Common myeloid progenitor, CD34-positive (primary cell): ENCODE results near the gene TUFT1.
A peak's percentile ranks its signal among the peaks of the same experiment; 100 is the strongest.

Experiments
- CTCF ChIA-PET: fragments of 350-600 bp; sonication (Branson Sonifier 250); formaldehyde crosslinking; loops from one replicate; lab custom pipeline; 2021; ENCODE audit warnings: antibody characterized with exemption; lab: Charles Lee
- POLR2A ChIA-PET: fragments of 350-600 bp; sonication (Branson Sonifier 250); formaldehyde crosslinking; loops from one replicate; lab custom pipeline; 2021; ENCODE audit warnings: antibody characterized with exemption; lab: Charles Lee
- DNase-seq, 3 donors: peaks; one replicate each; pipeline versions ENCODE4 v3.0.0 to v3.0.0-alpha.2; 2013
- H3K27ac ChIP-seq, 2 experiments: 1 replicate in 1 of 2; 2 replicates in 1 of 2; pipeline ENCODE4 v1.7.0; 2013; ENCODE audit warnings: inconsistent platforms in 2 of 2, low read length in 2 of 2, mild to moderate bottlenecking in 2 of 2, low read depth in 1 of 2, moderate library complexity in 1 of 2; ENCODE audit not compliant: severe bottlenecking in 2 of 2, insufficient read depth in 1 of 2, poor library complexity in 1 of 2
- H3K27me3 ChIP-seq, 5 experiments: replicated peaks in 2 of 5; 1 replicate in 3 of 5; 2 replicates in 2 of 5; pipeline versions ENCODE4 v1.6.1 to v1.7.0; 2013; ENCODE audit warnings: low read length in 4 of 5, mild to moderate bottlenecking in 2 of 5, moderate library complexity in 2 of 5, inconsistent platforms in 1 of 5; ENCODE audit not compliant: insufficient read depth in 5 of 5, control insufficient read depth in 4 of 5
- H3K36me3 ChIP-seq, 4 experiments: 1 replicate in 2 of 4; 2 replicates in 2 of 4; pipeline versions ENCODE4 v1.6.1 to v1.7.0; 2013; ENCODE audit warnings: low read length in 3 of 4, control low read depth in 1 of 4, mild to moderate bottlenecking in 1 of 4; ENCODE audit not compliant: control insufficient read depth in 4 of 4, insufficient read depth in 4 of 4
- H3K4me1 ChIP-seq, 4 experiments: 1 replicate in 3 of 4; 2 replicates in 1 of 4; pipeline versions ENCODE4 v1.6.1 to v1.7.1; 2013; ENCODE audit warnings: low read length in 3 of 4, mild to moderate bottlenecking in 3 of 4, control low read depth in 1 of 4, inconsistent platforms in 1 of 4, moderate library complexity in 1 of 4; ENCODE audit not compliant: control insufficient read depth in 4 of 4, insufficient read depth in 4 of 4; ENCODE audit errors: control extremely low read depth in 1 of 4
- H3K4me3 ChIP-seq, 7 experiments: 1 replicate in 4 of 7; 2 replicates in 3 of 7; pipeline versions ENCODE4 v1.5.1 to v1.7.0; 2013; ENCODE audit warnings: mild to moderate bottlenecking in 7 of 7, low read length in 6 of 7, moderate library complexity in 6 of 7, inconsistent platforms in 2 of 7, low read depth in 2 of 7, control low read depth in 1 of 7; ENCODE audit not compliant: insufficient read depth in 4 of 7, control insufficient read depth in 1 of 7; ENCODE audit errors: extremely low read depth in 1 of 7
- H3K9me3 ChIP-seq, 5 experiments: 1 replicate in 4 of 5; 2 replicates in 1 of 5; pipeline versions ENCODE4 v1.6.1 to v1.7.1; 2013; ENCODE audit warnings: low read length in 4 of 5, mild to moderate bottlenecking in 2 of 5, inconsistent platforms in 1 of 5, low read depth in 1 of 5, moderate library complexity in 1 of 5; ENCODE audit not compliant: control insufficient read depth in 4 of 5, insufficient read depth in 2 of 5; ENCODE audit errors: control extremely low read depth in 1 of 5
- WGBS: methylation state at CpG from one replicate; pipeline ENCODE4 v1.1.5; 2013; ENCODE audit not compliant: insufficient coverage; 5-methylcytosine and 5-hydroxymethylcytosine counted together

TUFT1 gene

DNA sequence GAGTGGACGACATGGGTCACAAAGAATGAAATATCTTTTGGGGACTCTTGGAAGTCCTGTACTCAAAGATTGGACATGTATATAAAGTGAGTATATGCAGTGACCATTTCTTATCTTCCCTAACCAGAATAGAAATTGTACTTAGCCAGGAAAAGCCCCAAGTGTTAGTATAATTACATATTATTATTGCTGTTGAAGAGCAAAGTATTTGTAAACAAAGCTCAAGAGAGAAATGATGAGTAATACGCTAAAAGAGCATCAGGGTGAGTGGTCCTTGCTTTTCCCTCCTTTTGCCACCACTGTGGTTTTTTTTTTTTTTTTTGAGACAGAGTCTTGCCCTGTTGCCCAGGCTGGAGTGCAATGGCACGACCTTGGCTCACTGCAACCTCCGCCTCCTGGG lies 35.4 kb upstream of the TUFT1 start:
- Histone ChIP-seq H3K36me3 (no peaks in the 10 kb centered on the region), H3K4me3 (no peak overlapping the region), H3K27me3 (peaks cover 0 to 4% (median 0%) of the 10 kb centered on the region in 5 experiments), H3K4me1 (no peaks in the 10 kb centered on the region), H3K27ac (no peak overlapping the region), H3K9me3 (no peaks in the 10 kb centered on the region)
- no peak for DNase-seq
- POLR2A ChIA-PET: no interaction called here
- WGBS: 100% methylated on average over 2 of the region's 4 CpGs
- CTCF ChIA-PET: interaction anchor here (0.6 to 2.7 kb wide), 2 partner anchors 12 to 19 kb away, joined by 3 to 6 read pairs; no protein-coding TSS in a partner anchor

DNA sequence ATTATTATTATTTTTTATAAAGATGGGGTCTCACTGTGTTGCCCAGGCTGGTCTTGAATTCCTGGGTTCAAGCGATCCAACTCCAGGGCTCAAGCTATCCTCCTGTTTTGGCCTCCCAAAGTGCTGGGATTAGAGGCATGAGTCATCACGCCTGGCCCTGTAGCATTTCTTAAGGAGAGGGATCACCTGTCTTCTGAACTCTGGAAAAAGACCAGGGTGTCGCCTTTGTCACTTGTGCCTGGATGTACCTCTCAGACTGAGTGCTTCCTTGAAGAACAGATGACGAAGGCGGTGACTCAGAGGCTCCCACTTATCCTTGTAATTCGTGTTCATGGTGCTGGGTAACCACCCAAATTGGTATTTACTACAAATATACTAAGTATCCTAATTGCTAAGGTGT lies 31.3 kb upstream of the TUFT1 start:
- no peak for DNase-seq
- H3K9me3 ChIP-seq: no peaks in the 10 kb centered on the region
- H3K4me1 ChIP-seq: peaks cover 10 to 32% (median 23%) of the 10 kb centered on the region in 4 experiments
- no peaks in the 10 kb centered on the region for H3K36me3 ChIP-seq
- ChIA-PET CTCF (no interaction called here), POLR2A (interaction anchor here (0.7 kb wide), 1 partner anchor 8 kb away, joined by 4 read pairs; no protein-coding TSS in a partner anchor)
- peaks cover 0 to 15% (median 10%) of the 10 kb centered on the region in 5 experiments for H3K27me3 ChIP-seq
- WGBS: 94% methylated on average over 3 of the region's 6 CpGs
- H3K4me3 ChIP-seq: no peak overlapping the region
- no peak overlapping the region for H3K27ac ChIP-seq

GRCh38 chr1:151509350-151510019 lies 30.6 kb upstream of the TUFT1 start:
- H3K9me3 ChIP-seq: no peaks in the 10 kb centered on the region
- H3K27me3 ChIP-seq: peaks cover 0 to 15% (median 10%) of the 10 kb centered on the region in 5 experiments
- H3K27ac ChIP-seq: no peak overlapping the region
- peaks cover 10 to 33% (median 24%) of the 10 kb centered on the region in 4 experiments for H3K4me1 ChIP-seq
- POLR2A ChIA-PET: interaction anchor here (0.7 kb wide), 1 partner anchor 9 kb away, joined by 3 read pairs; no protein-coding TSS in a partner anchor
- DNase-seq: no peak
- H3K36me3 ChIP-seq: no peaks in the 10 kb centered on the region
- CTCF ChIA-PET: interaction anchor here (1.3 to 2.2 kb wide), 2 partner anchors 9 to 65 kb away, joined by 3 to 8 read pairs; no protein-coding TSS in a partner anchor
- no peak overlapping the region for H3K4me3 ChIP-seq
- whole genome bisulfite sequencing: 97% methylated on average over 11 of the region's 15 CpGs

GRCh38 chr1:151510020-151510405 lies 30.1 kb upstream of the TUFT1 start:
- CTCF ChIA-PET: interaction anchor here (1.3 to 2.2 kb wide), 3 partner anchors 9 to 66 kb away, joined by 3 to 8 read pairs (median 5); no protein-coding TSS in a partner anchor
- POLR2A ChIA-PET: interaction anchor here (0.7 kb wide), 1 partner anchor 9 kb away, joined by 3 read pairs; no protein-coding TSS in a partner anchor
- peaks cover 0 to 15% (median 10%) of the 10 kb centered on the region in 5 experiments for H3K27me3 ChIP-seq

DNA sequence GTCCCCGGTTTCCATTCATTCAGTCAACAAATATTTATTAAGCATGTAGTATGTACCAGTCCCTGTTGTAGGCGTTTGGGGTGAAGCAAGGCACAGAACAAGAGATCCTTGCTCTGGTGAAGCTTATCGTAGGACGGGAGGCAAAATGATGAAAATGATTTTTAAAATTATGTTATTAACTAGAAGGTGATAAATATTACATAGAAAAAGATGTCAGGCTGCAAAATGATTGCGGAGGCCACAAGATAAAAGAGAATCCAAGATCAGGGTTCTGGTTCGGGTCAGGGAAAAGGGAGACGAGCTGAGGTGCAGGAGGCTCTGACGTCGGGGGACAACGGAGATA lies 29.5 kb upstream of the TUFT1 start:
- Histone ChIP-seq H3K9me3 (no peaks in the 10 kb centered on the region), H3K36me3 (no peaks in the 10 kb centered on the region), H3K4me3 (peak overlapping the region; percentile 52 to 86 (median 80)), H3K4me1 (peaks cover 10 to 33% (median 24%) of the 10 kb centered on the region in 4 experiments), H3K27ac (no peak overlapping the region), H3K27me3 (peaks cover 0 to 15% (median 10%) of the 10 kb centered on the region in 5 experiments)
- CTCF ChIA-PET: interaction anchor here (1.3 to 2.2 kb wide), 5 partner anchors 9 to 66 kb away, joined by 3 to 8 read pairs (median 5); no protein-coding TSS in a partner anchor
- DNase-seq: no peak
- POLR2A ChIA-PET: interaction anchor here (0.6 to 0.7 kb wide), 2 partner anchors 10 to 482 kb away, joined by 3 read pairs; no protein-coding TSS in a partner anchor
- 2% methylated on average over 9 of the region's 10 CpGs for WGBS

More at GRCh38 chr1:151510020-151510405, 30.1 kb upstream of the TUFT1 start:
- peaks cover 10 to 33% (median 24%) of the 10 kb centered on the region in 4 experiments for H3K4me1 ChIP-seq
- no peaks in the 10 kb centered on the region for H3K36me3 ChIP-seq
- H3K9me3 ChIP-seq: no peaks in the 10 kb centered on the region
- peak overlapping the region in 4 of 7 experiments; percentile 79 to 86 (median 83) for H3K4me3 ChIP-seq
- no peak overlapping the region for H3K27ac ChIP-seq
- no peak for DNase-seq
- WGBS: 80% methylated on average over 6 of the region's 9 CpGs

DNA sequence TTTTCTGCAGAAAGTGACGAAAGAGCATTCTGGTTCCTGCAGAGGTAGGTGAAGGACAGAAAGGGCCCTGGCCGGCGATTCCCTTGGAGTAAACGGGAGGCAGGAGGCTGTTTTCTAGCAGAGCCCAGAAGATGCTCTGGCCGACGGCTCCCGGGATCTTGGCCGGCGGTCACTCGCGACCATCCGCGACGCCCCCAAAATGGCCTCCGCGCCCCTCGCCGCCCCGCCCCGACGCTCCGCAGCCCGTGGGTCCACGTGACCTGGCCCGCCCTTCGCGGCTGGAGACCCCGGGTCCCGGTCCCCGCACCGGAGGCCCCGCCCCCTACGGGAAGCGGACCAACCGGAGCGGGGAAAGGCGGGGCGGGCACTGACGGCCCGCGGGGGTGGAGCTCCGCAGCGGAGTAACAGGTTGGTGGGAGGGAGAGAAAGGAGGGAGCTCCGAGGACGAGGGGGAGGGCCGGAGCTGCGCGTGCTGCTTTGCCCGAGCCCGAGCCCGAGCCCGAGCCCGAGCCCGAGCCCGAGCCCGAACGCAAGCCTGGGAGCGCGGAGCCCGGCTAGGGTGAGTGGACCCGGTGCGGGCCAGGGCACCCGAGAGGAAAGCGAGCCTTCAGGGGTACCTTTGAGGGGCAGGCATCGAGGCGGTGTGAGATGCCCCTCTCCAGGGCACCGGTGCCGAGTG lies 29.0 kb upstream of the TUFT1 start, which contains the start of gene CGN:
CGN (plus strand) TSS at position 431 of the 679 bp plus-strand sequence. CDS start 7,133 bp downstream, outside the sequence.
- H3K9me3 ChIP-seq: no peaks in the 10 kb centered on the region
- H3K27me3 ChIP-seq: peaks cover 0 to 15% (median 10%) of the 10 kb centered on the region in 5 experiments
- WGBS: 0% methylated on average over 36 of the region's 68 CpGs
- CTCF ChIA-PET: interaction anchor here (1.3 to 2.2 kb wide), 5 partner anchors 9 to 67 kb away, joined by 3 to 8 read pairs (median 5); no protein-coding TSS in a partner anchor
- POLR2A ChIA-PET: interaction anchor here (0.6 kb wide), 1 partner anchor 481 kb away, joined by 3 read pairs; no protein-coding TSS in a partner anchor
- H3K27ac ChIP-seq: no peak within 1 kb of the TSS
- peaks cover 10 to 33% (median 24%) of the 10 kb centered on the region in 4 experiments for H3K4me1 ChIP-seq
- H3K36me3 ChIP-seq: no peaks in the 10 kb centered on the region
- peak; percentile 88 to 94 (median 94) for DNase-seq
- peak within 1 kb of the TSS; percentile 52 to 86 (median 80) for H3K4me3 ChIP-seq
